SK-N-SH (cell line): Measurements from ENCODE around the gene STOML2. TPM values are rescaled to one million over a fixed set of nuclear protein-coding genes. Genes with fewer than 3 reads are reported as not detected.

Source experiments
- CTCF ChIA-PET: fragments of 300-600, 350-600 bp; formaldehyde crosslinking; extraction: SDS; loops from one replicate; lab custom pipeline; 2021; lab: Yijun Ruan, JAX
- POLR2A ChIA-PET: fragments of 350-600 bp; sonication (Branson Sonifier 250); formaldehyde crosslinking; extraction: SDS; loops from one replicate; lab custom pipeline; 2020; ENCODE audit warnings: antibody characterized with exemption, inconsistent platforms; lab: Yijun Ruan, JAX
- DNase-seq: peaks from one replicate; pipeline ENCODE4 v3.0.0; 2012
- H2AFZ ChIP-seq: fragments of 200-600 bp; sonication (generic); 2 replicates; pipeline ENCODE4 v1.8.1; 2016; ENCODE audit warnings: antibody characterized with exemption, mild to moderate bottlenecking, low read depth
- H3F3A ChIP-seq: fragments of 200-600 bp; sonication (generic); replicated peaks from 2 replicates; pipeline ENCODE3; 2016; ENCODE audit warnings: antibody characterized with exemption, mild to moderate bottlenecking; ENCODE audit not compliant: insufficient read depth
- H3K27ac ChIP-seq, 2 experiments: fragments of 200-500 bp in 1 of 2; fragments of 200-600 bp in 1 of 2; sonication (Bioruptor generic) in 1 of 2; sonication (generic), shearing (Covaris generic) in 1 of 2; 2 replicates each; pipeline versions ENCODE4 v1.5.1 to v1.6.1; 2014 to 2016; ENCODE audit warnings: low read depth in 2 of 2, inconsistent platforms in 1 of 2, low read length in 1 of 2, mild to moderate bottlenecking in 1 of 2, mixed read lengths in 1 of 2
- H3K27me3 ChIP-seq: fragments of 200-600 bp; sonication (generic), shearing (Covaris generic); 2 replicates; pipeline ENCODE4 v1.6.1; 2016; ENCODE audit warnings: mixed run types; ENCODE audit not compliant: insufficient read depth
- H3K36me3 ChIP-seq, 2 experiments: fragments of 200-500 bp in 1 of 2; fragments of 200-600 bp in 1 of 2; sonication (Bioruptor generic) in 1 of 2; sonication (generic) in 1 of 2; replicated peaks in 1 of 2; 2 replicates each; pipeline versions ENCODE3 to v1.5.1; 2014 to 2016; ENCODE audit warnings: low read length in 1 of 2, mild to moderate bottlenecking in 1 of 2; ENCODE audit not compliant: insufficient read depth in 2 of 2, control insufficient read depth in 1 of 2
- H3K4me1 ChIP-seq, 2 experiments: fragments of 200-500 bp in 1 of 2; fragments of 200-600 bp in 1 of 2; sonication (Bioruptor generic) in 1 of 2; sonication (generic), shearing (Covaris generic) in 1 of 2; 2 replicates each; pipeline versions ENCODE4 v1.5.1 to v1.6.1; 2014 to 2016; ENCODE audit warnings: low read depth in 1 of 2, low read length in 1 of 2, mixed run types in 1 of 2; ENCODE audit not compliant: insufficient read depth in 2 of 2, control insufficient read depth in 1 of 2
- H3K4me2 ChIP-seq: fragments of 200-600 bp; sonication (generic), shearing (Covaris generic); 2 replicates; pipeline ENCODE4 v1.6.1; 2017; ENCODE audit warnings: mixed run types
- H3K4me3 ChIP-seq, 2 experiments: fragments of 200-500 bp in 1 of 2; fragments of 200-600 bp in 1 of 2; sonication (Bioruptor generic) in 1 of 2; sonication (generic), shearing (Covaris generic) in 1 of 2; 2 replicates each; pipeline versions ENCODE4 v1.5.1 to v1.8.1; 2014 to 2016; ENCODE audit warnings: low read depth in 2 of 2, inconsistent platforms in 1 of 2, low read length in 1 of 2, mild to moderate bottlenecking in 1 of 2, mixed read lengths in 1 of 2, moderate library complexity in 1 of 2
- H3K79me2 ChIP-seq: fragments of 200-600 bp; sonication (generic); 2 replicates; pipeline ENCODE4 v1.8.1; 2017; ENCODE audit warnings: mild to moderate bottlenecking; ENCODE audit not compliant: insufficient read depth
- H3K9ac ChIP-seq: fragments of 200-600 bp; sonication (generic); 2 replicates; pipeline ENCODE4 v1.6.1; 2017; ENCODE audit warnings: mixed run types
- H3K9me2 ChIP-seq: fragments of 200-600 bp; sonication (generic); 2 replicates; pipeline ENCODE4 v1.6.1; 2017; ENCODE audit warnings: mixed run types
- H3K9me3 ChIP-seq: fragments of 200-600 bp; sonication (generic); 2 replicates; pipeline ENCODE4 v1.6.1; 2017; ENCODE audit warnings: mixed run types, mild to moderate bottlenecking, moderate library complexity
- H4K20me1 ChIP-seq: fragments of 200-600 bp; sonication (generic); 2 replicates; pipeline ENCODE4 v1.6.1; 2017; ENCODE audit warnings: mild to moderate bottlenecking, mixed run types; ENCODE audit not compliant: insufficient read depth
- CHD2 ChIP-seq: fragments of 150-350 bp; IDR thresholded peaks from 2 replicates; pipeline ENCODE4 v1.6.1; 2018; ENCODE audit warnings: low read length; ENCODE audit not compliant: partially characterized antibody
- CTCF ChIP-seq: fragments of 200-600 bp; sonication (generic); IDR thresholded peaks from 2 replicates; pipeline ENCODE4 v1.6.1; 2017; ENCODE audit warnings: antibody characterized with exemption, mild to moderate bottlenecking, moderate library complexity
- EP300 ChIP-seq, 2 experiments: IDR thresholded peaks; 2 replicates each; pipeline versions ENCODE4 v1.4.0 to v1.6.1; 2012; ENCODE audit warnings: borderline replicate concordance in 1 of 2, low read depth in 1 of 2, low read length in 1 of 2
- FOXJ3 ChIP-seq: sonication (generic); formaldehyde crosslinking; IDR thresholded peaks from 2 replicates; pipeline ENCODE4 v1.5.1; 2020; ENCODE audit warnings: mild to moderate bottlenecking, missing genetic modification reagents
- FOXM1 ChIP-seq: IDR thresholded peaks from 2 replicates; pipeline ENCODE4 v1.4.0; 2012; ENCODE audit warnings: low read depth, mild to moderate bottlenecking
- GATA2 ChIP-seq: sonication (generic); formaldehyde crosslinking; IDR thresholded peaks from 2 replicates; pipeline ENCODE4 v1.5.0; 2020; ENCODE audit warnings: mild to moderate bottlenecking, missing genetic modification reagents
- IRF3 ChIP-seq: fragments of 150-350 bp; IDR thresholded peaks from 2 replicates; pipeline ENCODE4 v1.6.1; 2016; ENCODE audit warnings: mild to moderate bottlenecking, low read depth, low read length
- JUND ChIP-seq: IDR thresholded peaks from 2 replicates; pipeline ENCODE4 v1.4.0; 2012
- MEF2A ChIP-seq: IDR thresholded peaks from 2 replicates; pipeline ENCODE4 v1.4.0; 2012; ENCODE audit warnings: low read depth, borderline replicate concordance
- MXI1 ChIP-seq: IDR thresholded peaks from 2 replicates; pipeline ENCODE4 v1.6.1; 2012; ENCODE audit warnings: mild to moderate bottlenecking, low read depth, low read length, improper control_type of control experiment
- NRF1 ChIP-seq: IDR thresholded peaks from 2 replicates; pipeline ENCODE4 v1.6.1; 2012; ENCODE audit warnings: low read depth, mild to moderate bottlenecking, low read length
- POLR2AphosphoS5 ChIP-seq: IDR thresholded peaks from 2 replicates; pipeline ENCODE4 v1.6.1; 2012; ENCODE audit warnings: low read depth, low read length
- RAD21 ChIP-seq: IDR thresholded peaks from 2 replicates; pipeline ENCODE4 v1.6.1; 2012; ENCODE audit warnings: mild to moderate bottlenecking, low read length
- REST ChIP-seq: IDR thresholded peaks from 2 replicates; pipeline ENCODE4 v1.6.1; 2012; ENCODE audit warnings: mild to moderate bottlenecking, low read depth, low read length, moderate library complexity
- RFX5 ChIP-seq: IDR thresholded peaks from 2 replicates; pipeline ENCODE4 v1.6.1; 2012; ENCODE audit warnings: mild to moderate bottlenecking, improper control_type of control experiment, low read length
- SIN3A ChIP-seq: IDR thresholded peaks from 2 replicates; pipeline ENCODE4 v1.6.1; 2012; ENCODE audit warnings: low read depth, mild to moderate bottlenecking, low read length, moderate library complexity, borderline replicate concordance
- SMC3 ChIP-seq: IDR thresholded peaks from 2 replicates; pipeline ENCODE4 v1.6.1; 2012; ENCODE audit warnings: low read depth, low read length, improper control_type of control experiment
- TCF12 ChIP-seq: IDR thresholded peaks from 2 replicates; pipeline ENCODE4 v1.4.0; 2012
- USF1 ChIP-seq: IDR thresholded peaks from 2 replicates; pipeline ENCODE4 v1.4.0; 2012; ENCODE audit warnings: low read depth, borderline replicate concordance
- YY1 ChIP-seq: IDR thresholded peaks from 2 replicates; pipeline ENCODE4 v1.4.0; 2012; ENCODE audit warnings: low read depth, mild to moderate bottlenecking
- ZBTB33 ChIP-seq: IDR thresholded peaks from 2 replicates; pipeline ENCODE4 v1.4.0; 2012; ENCODE audit warnings: low read depth, borderline replicate concordance
- WGBS: methylation state at CpG from one replicate; pipeline ENCODE4 v1.1.6; 2017; ENCODE audit warnings: low lambda C conversion rate; 5-methylcytosine and 5-hydroxymethylcytosine counted together
- polyA plus RNA-seq, 3 experiments: library from polyadenylated mRNA; depleted of rRNA; stranded (reverse); fragments of >200 nt; gene quantifications; 2 replicates each; pipeline ENCODE4 v1.2.3, GENCODE V29; 2012

STOML2 gene
- polyA plus RNA-seq, 1 of the 3 experiments (the other 2 are of a cell fraction): 232 TPM

DNA sequence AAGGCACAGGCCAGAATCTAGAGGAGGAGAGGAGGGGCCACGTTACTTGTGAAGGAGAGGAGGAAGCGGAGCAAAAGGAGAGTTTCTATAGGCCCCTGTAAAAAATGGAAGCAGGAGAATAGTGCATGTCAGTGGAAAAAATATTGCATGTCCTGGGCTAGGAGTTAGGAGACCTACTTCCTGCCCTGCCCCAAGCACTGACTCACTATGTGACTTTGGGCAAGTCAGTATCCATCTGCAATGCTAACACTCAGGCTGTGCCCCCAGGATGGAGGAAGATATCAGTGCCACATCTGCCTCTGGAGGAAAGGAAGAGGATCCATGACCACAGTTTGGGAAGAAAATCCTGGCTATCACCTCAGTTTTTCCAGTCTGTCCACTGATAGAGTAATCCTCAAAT lies 13.5 kb downstream of the STOML2 start (continued):
- no peak for TF ChIP-seq RFX5
- TF ChIP-seq SMC3: no peak
- TF ChIP-seq POLR2AphosphoS5: no peak
- TF ChIP-seq FOXM1: no peak
- no peak for TF ChIP-seq RAD21
- no peak for TF ChIP-seq EP300 (IDR thresholded peaks at IDR 0.05; ENCODE audit: borderline replicate concordance in 1 of 2, low read depth in 1 of 2, low read length in 1 of 2)
- TF ChIP-seq MXI1: no peak
- no peak for TF ChIP-seq FOXJ3 (CRISPR knock-in tag)
- no peak for TF ChIP-seq GATA2 (CRISPR knock-in tag)
- TF ChIP-seq SIN3A: no peak
- no peak for TF ChIP-seq IRF3
- TF ChIP-seq CHD2: no peak
- TF ChIP-seq TCF12: no peak

GRCh38 chr9:35085078-35085477 lies 17.9 kb downstream of the STOML2 start:
- no peaks in the 10 kb centered on the region for H3K79me2 ChIP-seq
- ChIA-PET CTCF (interaction anchor here (2.5 kb wide), 1 partner anchor 11 kb away, joined by 10 read pairs; the partner anchor contains the start of gene PIGO), POLR2A (no interaction called here)
- no peak overlapping the region for H3K4me3 ChIP-seq
- no peaks in the 10 kb centered on the region for H3K9me2 ChIP-seq
- no peak for DNase-seq
- H3K9ac ChIP-seq: no peak overlapping the region
- H2AFZ ChIP-seq: no peak overlapping the region
- no peaks in the 10 kb centered on the region for H4K20me1 ChIP-seq
- H3K9me3 ChIP-seq: no peaks in the 10 kb centered on the region
- no peaks in the 10 kb centered on the region for H3K27me3 ChIP-seq
- 90% methylated on average over 2 of the region's 2 CpGs for WGBS
- H3K36me3 ChIP-seq: peaks cover 0 to 19% of the 10 kb centered on the region in 2 experiments
- no peak overlapping the region for H3K4me2 ChIP-seq
- H3K4me1 ChIP-seq: no peaks in the 10 kb centered on the region
- H3F3A ChIP-seq: peaks cover 12% of the 10 kb centered on the region
- H3K27ac ChIP-seq: no peak overlapping the region
- TF ChIP-seq POLR2AphosphoS5: no peak
- TF ChIP-seq CTCF: no peak
- TF ChIP-seq CHD2: no peak
- TF ChIP-seq MEF2A: no peak
- TF ChIP-seq RAD21: no peak
- no peak for TF ChIP-seq YY1
- no peak for TF ChIP-seq USF1
- no peak for TF ChIP-seq EP300 (IDR thresholded peaks at IDR 0.05; ENCODE audit: borderline replicate concordance in 1 of 2, low read depth in 1 of 2, low read length in 1 of 2)
- no peak for TF ChIP-seq REST
- no peak for TF ChIP-seq JUND
- TF ChIP-seq NRF1: no peak
- TF ChIP-seq ZBTB33: no peak
